Activated gamma-delta T cell treated with anti-CD3 and anti-CD28 coated beads, Interleukin-2, amount 50 U/mL, for 16 hours (primary cell): Measurements from ENCODE around the gene PLEKHN1.
"Not testable (repeated sequence)": the region's sequence is repeated elsewhere in the genome, so short reads cannot be mapped to it uniquely, and the experiment has no call there.

Experiments used
- DNase-seq: peaks from one replicate; pipeline ENCODE4 v3.0.0-alpha.2; 2020; ENCODE audit warnings: low read depth

PLEKHN1 gene

GRCh38 chr1:1010131-1010530 is 43.8 kb downstream of the PLEKHN1 start:
- not testable (repeated sequence) for DNase-seq

GRCh38 chr1:1011396-1011949 is 45.2 kb downstream of the PLEKHN1 start:
- no peak for DNase-seq

- not testable (repeated sequence) for DNase-seq
These were observed 46.4 kb downstream of the PLEKHN1 start for GRCh38 chr1:1012736-1013104.

GRCh38 chr1:1013105-1013921 is 47.0 kb downstream of the PLEKHN1 start, which contains the start of gene ISG15:
ISG15 (plus strand) TSS chr1:1013497; CDS start chr1:1013574, 77 bp downstream.
- DNase-seq: peak; percentile 79

- no peak for DNase-seq
These were observed 47.8 kb downstream of the PLEKHN1 start for GRCh38 chr1:1013922-1014648.

- DNase-seq: no peak
These were observed 48.8 kb downstream of the PLEKHN1 start for GRCh38 chr1:1014799-1015681.

GRCh38 chr1:1017397-1018320 is 51.4 kb downstream of the PLEKHN1 start:
- not testable (repeated sequence) for DNase-seq

GRCh38 chr1:1018321-1018685 is 52.0 kb downstream of the PLEKHN1 start:
- not testable (repeated sequence) for DNase-seq

- peak; percentile 67 for DNase-seq
These were observed 53.1 kb downstream of the PLEKHN1 start for GRCh38 chr1:1019122-1019999.

- DNase-seq: no peak
These were observed 53.7 kb downstream of the PLEKHN1 start, which contains the start of gene AGRN for GRCh38 chr1:1020000-1020404. AGRN (plus strand) TSS chr1:1020120; CDS start chr1:1020173, 53 bp downstream.

- DNase-seq: no peak
These were observed 54.2 kb downstream of the PLEKHN1 start for GRCh38 chr1:1020415-1021009.

GRCh38 chr1:1021010-1021919 is 55.0 kb downstream of the PLEKHN1 start:
- no peak for DNase-seq

- no peak for DNase-seq
These were observed 55.6 kb downstream of the PLEKHN1 start for GRCh38 chr1:1021920-1022259.

GRCh38 chr1:1022302-1023009 is 56.2 kb downstream of the PLEKHN1 start:
- DNase-seq: no peak

- no peak for DNase-seq
These were observed 57.4 kb downstream of the PLEKHN1 start for GRCh38 chr1:1023700-1024099.

- no peak for DNase-seq
These were observed 58.0 kb downstream of the PLEKHN1 start for GRCh38 chr1:1024149-1024770.
